CD4-positive, alpha-beta T cell treated with Interleukin-15 for 4 hours (primary cell): ENCODE measurements around the gene UST.
"Not testable (repeated sequence)": the region's sequence is repeated elsewhere in the genome, so short reads cannot be mapped to it uniquely, and the experiment has no call there.

Source experiments
- DNase-seq: peaks from one replicate; pipeline ENCODE4 v3.0.0-alpha.2; 2020; ENCODE audit warnings: low spot score

UST gene

DNA sequence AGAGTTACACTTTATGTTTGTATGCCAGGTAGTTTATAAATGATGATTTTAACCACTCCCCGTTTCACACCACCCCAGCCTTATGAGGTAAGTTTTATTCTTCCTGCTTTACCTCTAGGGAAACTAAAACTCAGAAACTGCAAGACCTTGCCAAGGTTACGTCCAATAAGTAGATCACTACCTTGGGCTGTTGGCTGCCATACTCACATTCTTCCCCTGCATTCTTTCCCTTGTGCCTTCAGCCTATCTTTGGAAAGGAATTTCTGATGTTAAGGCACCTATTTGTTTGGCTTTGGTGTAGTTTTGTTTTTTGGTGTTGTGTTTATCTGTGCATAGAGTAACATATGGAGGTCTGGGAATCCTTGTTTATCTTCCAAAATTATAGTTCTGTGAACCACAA is 122.1 kb downstream of the UST start:
- DNase-seq: no peak

DNA sequence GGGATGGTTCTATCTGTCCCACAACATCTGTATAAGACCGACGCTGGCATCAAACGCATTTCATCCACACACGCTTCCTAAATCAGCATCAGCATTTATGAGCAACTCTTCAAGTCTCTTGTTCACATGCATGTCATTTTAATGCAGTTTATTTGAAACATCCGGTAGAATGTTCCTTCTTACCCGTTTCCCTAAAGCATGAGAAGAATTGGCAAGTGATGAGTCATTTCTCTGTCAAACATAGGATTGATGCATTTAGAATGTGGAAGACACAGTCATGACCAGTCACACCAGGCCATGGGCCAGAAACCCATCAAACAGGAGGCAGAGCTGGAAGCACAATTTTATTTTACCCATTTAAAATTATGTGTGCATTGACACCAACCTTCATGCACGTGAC is 122.8 kb downstream of the UST start:
- no peak for DNase-seq

DNA sequence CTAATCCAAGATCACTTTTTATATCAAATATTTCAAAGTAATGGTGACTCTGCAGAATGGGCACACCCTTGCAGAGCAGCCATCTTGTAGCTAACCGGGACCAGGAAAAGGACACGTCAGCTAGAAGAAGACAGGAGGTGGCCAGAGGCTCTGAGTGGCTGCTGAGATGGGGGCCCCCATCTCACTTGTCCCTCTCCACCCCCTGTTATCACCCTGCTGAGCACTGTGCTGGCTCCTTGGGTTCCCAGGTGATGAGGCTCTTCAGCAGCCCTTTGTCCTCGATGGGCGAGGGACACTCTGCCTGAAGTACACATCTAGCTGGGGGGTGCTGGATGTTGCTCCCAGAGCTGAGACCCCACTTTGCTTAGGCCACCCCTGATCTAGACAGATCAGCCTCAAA is 126.3 kb downstream of the UST start:
- no peak for DNase-seq

DNA sequence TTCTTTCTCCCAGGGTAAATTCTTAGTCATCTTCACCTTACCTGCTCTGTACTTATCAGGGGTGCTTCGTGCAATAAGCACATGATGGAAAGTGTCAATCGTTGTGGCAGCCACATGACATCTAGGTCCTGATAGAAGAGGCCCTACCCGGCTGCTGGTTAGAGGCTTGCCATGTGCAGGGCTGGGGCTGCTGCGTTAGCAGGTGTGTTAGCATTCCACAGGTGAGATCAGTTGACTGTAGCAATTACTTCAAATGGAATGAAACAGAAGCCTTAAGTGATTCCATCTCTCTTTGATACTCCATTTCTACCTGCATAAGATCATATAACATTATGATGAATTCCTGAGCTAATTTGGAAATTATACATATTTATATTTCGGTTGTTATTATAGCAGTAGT is 127.0 kb downstream of the UST start:
- no peak for DNase-seq

DNA sequence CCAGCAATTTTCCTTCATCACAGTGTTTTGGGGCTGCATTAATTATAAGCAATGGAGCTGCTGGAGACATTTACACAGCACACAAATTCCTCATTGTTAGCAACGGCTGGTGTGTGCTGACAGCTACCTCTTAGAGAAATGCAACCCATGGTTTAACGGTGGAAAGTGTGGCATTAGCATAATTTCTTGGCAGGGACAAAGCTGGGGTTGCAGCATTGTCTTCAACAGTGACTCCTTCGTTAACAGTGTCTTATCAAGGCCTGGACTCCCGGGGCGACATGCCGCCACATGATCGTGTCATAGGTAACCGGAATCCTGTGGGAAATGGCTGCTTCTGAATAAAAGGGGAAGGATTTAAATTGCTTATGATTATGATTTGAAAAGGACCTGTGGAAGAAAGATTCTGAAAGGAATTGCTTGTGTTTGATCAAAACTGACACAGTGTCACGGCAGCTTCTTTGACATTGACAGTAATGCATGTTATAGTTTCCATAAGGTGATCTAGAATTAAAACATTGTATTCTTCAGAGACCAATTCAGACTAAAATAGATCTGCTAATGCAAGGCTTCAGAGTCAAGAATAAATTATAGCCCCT is 128.0 kb downstream of the UST start:
- DNase-seq: no peak

DNA sequence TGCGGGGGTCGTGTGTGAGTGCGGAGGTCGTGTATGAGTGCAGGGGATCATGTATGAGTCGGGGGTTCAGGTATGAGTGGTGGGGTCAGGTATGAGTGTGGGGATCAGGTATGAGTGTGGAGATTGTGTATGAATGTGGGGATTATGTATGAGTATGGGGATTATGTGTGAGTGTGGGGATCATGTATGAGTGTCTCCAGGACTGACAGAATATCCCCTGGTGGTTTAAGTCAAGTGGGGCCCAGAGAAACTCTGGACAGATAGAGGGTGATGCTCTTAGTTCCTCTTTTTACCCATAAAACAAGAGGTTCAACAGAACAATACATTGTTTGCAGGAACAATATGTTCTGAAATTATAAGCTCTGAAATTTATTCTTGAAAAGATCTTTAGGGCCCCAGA is 131.9 kb downstream of the UST start:
- DNase-seq: no peak

DNA sequence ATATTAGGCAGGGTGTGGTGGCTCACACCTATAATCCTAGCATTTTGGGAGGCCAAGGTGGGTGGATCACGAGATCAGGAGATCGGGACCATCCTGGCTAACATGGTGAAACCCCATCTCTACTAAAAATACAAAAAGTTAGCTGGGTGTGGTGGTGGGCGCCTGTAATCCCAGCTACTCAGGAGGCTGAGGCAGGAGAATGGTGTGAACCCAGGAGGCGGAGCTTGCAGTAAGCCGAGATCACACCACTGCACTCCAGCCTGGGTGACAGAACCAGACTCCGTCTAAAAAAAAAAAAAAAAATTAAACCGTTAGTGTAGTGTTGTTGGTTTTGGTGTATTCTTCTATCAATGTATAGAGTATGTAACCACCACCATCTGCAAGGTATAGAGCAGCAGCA is 133.9 kb downstream of the UST start:
- DNase-seq: not testable (repeated sequence)

DNA sequence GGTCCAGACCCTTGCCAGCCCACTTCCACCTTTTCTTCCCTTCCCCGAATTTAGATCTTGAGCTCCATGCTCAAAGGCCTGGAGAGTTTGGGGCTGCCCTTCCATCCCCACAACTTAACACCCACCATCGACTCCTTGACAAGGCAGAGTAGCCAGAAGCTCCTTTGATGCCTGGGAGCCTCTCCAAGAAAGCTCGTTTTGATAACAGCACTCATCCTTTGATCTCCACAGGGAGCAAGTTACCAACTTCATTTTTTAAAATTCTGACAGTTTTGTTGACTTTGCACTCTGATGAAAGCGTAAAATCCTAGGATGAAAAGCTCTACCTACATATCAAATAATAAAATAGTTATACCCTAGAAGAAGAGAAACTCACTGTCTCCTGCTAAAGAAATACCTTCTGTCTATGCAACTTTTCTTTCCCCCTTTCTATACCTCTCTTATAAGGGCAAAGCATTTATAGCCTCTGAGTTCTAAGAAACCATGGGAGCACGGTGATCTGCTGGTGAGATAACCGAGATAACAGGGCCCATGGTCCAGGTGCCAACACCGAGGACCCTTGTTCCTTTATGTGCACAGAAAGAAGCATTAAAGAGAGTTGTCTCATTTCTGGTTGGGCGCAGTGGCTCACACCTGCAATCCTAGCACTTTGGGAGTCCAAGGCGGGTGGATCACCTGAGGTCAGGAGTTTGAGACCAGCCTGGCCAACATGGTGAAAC is 134.9 kb downstream of the UST start:
- no peak for DNase-seq

DNA sequence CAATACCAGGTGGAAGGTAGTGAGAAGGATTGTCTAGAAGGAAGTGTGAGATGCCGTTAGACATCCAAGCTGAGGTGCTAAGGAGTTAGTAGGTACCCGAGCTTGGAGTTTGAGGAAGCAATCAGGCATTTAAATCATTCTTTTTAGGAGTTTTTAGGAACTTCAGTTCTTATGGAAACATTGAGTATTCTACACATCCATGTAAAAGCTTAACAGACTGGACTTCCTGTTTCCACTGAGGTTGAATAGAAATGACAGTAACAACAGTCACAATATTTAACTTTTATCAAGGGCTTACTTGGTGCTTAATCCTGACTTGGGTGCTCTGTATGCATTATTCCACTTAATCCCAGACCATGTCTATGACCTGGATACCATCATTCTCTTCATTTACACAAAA is 136.4 kb downstream of the UST start:
- no peak for DNase-seq

DNA sequence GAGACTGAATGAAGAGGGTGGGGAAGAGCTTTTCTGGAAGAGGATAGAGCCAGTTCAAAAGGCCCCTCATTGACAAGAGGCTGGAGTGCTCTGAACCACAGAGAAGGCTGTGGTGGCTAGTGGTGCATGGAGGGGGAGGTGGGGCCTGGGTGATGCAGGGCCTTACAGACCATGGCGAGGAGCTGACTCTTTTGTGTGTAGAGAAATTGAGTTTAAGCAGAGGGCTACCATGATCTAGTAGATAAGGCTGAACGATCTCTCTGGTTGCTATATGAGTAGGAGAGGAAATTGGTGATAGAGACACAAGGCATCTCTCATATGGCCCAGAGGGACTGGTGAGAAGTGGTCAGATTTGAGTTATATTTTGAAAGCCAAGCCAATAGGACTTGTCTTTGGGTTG is 137.6 kb downstream of the UST start:
- no peak for DNase-seq

DNA sequence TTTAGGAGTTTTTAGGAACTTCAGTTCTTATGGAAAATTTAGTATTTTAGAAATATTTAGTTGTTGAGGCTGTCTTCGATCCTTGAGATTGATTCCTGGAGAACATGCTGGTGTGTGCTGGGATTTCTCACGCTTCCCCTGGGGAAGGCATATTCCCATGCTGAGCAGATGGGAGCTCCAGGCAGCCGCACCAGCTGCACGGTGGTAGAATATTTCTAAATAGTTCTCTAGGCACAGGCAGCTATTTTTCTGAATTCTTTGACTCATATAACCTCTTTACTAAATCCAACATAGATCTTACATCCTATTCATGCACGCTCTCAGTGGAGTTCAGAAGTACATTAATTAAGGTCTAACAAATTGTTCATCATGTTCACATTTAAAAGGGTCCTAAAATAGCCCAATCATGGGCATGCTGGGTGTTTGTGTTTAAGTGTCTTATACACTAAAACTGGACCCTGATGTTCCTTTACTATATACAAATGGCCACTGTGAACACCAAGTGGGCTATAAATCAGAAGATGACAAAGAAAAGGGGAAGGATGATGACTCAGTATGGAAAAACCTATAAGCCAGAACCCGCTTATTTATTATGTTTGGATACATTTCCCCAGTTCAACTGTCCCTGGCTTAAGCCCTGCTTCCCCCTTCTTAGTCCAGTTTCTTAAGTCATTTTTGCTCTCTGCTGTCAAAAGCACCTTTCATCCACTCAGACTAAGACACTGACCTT is 138.5 kb downstream of the UST start:
- DNase-seq: no peak

DNA sequence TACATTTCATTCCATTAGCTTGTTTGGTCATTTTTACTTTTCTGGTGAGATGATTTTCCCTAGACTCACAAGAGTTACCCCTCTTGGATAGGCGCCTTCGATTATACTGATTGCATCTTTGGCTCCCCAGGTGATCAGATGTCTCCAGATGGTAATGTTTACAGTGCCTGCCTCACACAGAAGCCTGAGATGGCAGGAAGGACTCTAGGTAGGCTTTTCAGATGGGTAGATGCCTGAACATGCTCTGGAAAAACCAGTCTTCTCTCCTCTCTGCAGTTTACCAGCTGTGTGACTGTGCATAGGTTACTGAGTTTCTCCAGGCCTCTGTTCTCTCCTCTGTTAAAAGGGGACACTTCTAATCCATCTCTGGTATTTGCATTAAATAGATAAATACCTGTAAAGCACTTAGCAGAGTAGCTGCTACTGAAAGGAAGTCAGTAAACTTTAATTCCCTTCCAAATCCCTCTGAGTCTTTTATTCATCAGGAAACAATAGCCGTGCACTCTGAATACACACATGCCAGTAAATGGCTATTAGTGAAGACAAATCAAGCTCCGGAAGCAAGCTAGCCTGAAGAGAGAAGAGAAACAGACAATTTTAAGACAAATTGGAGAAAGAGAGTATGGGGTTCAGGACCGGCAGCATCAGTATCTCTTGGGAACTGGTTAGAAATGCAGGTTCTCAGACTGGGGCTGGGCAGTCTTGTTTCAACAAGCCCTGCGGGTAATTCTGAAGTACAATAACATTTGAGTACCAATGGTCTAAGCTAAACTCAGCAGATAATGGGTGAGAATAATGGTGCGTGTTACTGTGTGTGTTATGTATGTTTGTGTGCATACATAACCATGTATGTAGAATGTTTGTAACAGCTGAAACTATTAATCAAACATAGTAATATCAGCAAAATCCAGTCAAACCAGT is 139.4 kb downstream of the UST start:
- DNase-seq: no peak

DNA sequence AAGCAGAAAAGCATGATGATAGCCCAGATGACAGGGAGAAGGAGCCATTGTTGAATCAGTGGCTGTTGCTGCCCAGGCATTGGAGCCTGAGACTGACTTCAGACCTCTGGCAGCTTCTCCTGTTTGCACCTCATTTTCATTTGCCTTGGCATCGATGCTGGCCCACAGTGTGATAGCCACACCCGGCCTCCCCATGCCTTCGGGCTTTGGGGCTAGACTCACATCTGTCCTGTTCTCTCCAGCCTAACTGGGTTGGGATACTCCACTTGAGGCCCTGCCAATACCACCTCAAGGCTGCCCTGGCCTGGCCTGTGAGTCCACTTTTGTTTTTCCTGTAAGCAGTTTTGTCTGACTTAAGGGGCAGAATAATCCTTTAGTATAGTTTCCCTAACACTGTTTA is 140.4 kb downstream of the UST start:
- DNase-seq: no peak

DNA sequence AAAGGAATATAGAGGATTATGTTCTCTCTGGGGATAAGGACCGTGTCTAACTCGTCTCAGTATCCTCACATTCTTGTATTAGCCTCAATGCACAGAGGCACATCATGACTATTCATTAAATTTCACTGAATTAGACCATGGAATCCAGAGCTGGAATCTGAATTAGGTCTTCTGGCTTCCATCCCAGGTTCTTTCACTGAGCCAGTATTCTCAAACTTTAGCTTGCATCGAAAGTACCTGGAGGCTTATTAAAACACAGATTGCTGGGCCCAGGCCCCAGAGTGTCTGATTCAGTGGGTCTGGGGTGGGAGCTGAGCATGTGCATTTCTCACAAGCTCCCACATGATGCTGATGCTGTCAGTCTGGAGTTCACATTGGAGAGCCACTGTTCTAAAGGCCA is 142.0 kb downstream of the UST start:
- no peak for DNase-seq

DNA sequence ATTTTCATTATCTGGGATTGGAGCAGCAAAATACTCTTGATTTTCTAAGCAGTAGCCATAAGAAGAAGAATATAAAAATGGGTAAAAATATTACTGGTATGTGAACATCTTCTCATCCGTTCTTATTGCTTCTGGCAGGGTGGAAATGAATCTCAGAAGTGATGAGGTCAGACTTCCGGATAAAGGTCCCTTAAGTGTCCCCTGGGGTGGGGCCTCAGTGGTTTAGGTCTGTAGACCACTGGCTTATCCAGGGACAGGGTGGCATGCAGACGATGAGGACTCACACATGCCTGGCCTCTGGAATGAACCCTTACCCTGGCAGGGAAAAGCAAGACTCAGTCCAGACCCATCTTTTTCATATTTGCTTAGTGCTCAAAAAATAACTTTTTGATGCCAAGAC is 143.3 kb downstream of the UST start:
- no peak for DNase-seq

DNA sequence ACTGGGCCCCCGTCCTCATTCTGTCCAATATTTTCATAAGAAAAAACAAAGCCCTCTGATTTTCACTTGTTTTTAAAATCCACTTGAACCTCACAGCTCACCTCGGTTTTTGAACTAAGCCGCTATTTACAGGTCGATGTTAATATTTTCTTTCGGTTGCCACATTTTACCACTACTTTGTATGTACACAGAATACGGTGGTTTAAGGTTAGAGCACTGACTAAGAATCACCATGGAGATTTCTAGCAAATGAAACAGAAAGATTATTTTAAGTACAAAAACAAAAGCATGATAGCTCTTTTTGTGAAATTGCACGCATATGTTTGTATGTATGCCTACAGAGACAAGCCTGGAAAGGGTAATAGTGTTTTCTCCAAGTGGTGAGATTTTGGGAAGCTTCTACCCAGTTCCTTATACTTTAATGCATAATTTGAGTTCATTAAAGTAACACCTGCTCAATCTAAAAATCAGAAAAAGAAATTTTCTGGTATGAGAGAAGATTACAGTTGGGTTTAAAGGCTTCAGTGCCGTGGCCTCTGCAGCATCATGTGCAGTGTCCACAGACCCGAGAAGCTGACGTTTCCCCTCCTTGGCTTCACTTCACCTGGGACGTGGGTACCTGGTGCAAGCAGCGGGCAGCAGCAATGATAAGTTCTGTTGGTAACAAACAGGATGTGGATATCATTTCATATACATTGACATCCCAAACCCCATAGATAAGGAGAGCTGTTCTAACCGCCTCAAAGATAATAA is 144.0 kb downstream of the UST start:
- no peak for DNase-seq

DNA sequence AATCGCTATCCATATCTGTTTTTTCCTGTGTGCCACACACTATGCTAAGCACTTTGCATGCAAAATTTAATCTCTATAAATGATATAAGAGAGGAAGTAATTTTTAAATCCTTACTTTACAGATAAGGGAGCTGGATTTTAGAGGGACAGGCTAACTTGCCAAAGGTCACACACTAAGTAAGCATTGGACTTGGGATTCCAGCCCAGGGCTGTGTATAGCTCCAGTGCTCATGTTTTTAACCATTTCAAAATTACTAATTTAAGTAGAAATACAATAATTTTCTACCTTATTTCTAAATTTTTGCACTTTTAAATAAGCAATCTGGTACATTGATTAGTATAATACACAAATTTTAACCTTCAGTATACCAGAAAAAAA is 144.6 kb downstream of the UST start:
- DNase-seq: no peak

DNA sequence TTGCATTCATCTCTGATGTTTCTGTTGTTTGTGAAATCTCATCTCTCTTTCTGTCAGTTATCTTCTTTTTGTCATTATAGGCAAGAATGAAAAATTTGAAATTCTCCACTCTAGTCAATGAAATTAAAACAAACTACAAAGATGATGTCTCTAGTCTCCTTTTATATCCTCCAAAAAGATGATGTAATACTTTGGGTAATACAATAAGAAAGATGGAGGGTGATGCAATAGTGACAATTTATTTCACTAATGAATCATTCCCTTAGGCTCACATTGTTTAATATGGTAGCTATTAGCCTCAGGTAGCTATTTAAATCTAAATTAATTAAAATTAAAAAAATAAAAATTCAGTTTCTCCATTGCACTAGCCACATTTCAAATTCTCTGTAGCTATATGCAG is 145.4 kb downstream of the UST start:
- no peak for DNase-seq

DNA sequence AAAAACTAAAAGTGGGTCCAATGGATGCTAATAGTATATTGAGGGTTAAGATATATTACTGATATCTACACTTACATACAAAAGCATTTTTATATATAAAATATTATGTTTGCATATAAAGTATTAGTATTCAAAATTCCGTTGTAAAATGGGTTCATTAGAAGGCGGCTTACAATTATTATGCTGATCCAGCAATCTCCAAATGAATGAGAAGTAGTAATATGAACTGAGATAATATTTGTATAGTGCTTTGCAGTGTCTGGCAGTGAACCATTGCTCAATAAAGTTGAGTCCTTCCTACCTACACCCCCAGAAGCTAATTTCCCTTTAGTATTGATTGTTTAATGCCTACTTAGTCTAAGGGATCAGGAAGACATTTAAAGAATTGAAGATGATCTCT is 146.2 kb downstream of the UST start:
- DNase-seq: no peak

DNA sequence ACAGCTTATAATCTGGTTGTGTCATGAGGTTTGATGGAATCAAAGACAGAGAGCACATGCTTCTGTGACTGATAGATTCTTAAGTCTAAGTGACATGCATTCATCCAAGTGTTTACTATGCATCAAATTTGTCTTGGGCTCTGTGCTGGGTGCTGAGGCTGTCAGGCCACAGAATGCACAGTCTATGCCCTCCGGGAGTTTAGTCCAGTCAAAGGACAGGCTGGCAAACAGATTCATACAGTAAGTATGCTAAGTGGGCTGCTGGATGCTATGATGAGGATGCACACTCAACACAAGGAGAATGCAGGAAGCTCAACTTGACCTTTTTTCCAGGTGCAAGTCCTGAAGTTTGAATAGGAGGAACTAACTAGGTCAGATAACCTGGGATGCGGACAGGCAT is 146.7 kb downstream of the UST start:
- DNase-seq: no peak

DNA sequence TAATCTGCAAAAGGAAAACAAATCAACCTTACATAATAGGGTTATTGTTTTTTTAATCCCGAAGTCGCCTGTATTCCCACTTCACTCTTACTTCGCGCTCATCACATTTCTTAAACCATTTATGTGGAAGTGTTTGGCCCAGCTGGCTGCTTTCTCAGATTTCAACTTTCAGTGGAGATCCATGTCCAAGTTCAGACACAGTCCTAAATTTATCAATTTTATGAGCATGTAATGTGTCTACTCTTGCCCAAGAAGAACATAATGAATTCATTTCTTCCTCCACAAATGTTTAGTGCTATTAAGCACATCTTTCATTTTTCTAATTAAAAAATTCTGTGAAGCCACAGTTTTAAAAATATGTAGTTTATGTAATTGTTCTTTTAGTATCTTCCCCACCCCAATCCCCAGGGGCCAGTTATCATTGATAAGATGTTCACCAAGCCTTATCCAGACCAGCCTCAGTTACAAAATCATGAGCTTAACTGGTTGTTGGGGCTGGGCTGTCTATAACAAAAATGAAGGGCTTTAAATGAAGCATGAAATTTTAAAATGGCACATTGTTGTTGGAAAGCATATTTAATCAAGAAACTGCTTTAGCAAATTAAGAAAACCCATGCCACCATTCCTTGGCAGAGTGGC is 151.7 kb downstream of the UST start:
- DNase-seq: no peak
